NCI-H345 treated with DMSO at 0.1 percent for 48 hours (cell line): ENCODE data around the gene SAFB2.

Experiments used
- DNase-seq: peaks from one replicate; lab custom pipeline; 2025; ENCODE audit not compliant: unreplicated experiment; lab: John Stamatoyannopoulos, UW

Gene SAFB2

DNA sequence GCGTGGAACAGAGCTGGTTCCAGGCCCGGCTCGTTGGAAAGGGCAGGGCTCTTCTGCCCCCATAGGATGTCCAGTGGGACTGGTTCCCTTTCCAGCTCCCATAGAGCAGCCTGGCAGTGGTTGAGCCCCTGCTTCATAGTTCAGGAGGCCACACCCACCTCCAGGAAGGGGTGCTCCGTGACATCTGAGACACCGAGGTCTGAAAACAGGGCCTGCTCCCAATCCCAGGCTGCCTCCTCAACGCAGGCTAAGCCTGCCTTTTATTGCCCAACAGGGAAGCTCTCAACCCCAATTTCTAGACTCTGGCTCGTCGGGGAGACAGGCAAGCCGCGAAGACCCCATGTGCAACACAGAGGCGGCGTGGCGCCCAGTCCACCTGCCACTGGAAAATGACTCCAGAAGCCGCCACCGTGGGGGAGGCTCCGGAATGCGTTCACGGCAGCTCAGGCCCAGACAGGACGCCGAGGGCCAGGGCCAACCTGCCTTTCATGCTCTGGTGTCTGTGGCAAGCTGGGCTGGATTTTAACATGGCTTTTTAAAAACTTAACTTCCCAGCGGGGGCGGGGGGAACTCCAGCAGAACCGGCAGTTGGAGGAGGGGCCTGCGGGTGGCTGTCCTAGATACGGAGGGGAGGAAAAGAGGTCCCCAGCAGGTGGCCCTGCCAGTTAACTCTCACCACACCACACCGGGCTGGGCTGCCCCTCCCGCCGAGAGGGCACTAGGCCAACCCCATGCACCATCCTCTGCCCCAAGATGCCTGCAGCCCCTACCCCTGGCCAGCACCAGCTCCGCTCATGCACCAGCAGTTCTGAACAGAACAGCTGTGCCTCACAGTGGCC is 36.9 kb downstream of the SAFB2 start:
- DNase-seq = no peak

- peak; percentile 90 for DNase-seq
These were observed 42.4 kb downstream of the SAFB2 start for GRCh38 chr19:5580161-5580571.

GRCh38 chr19:5579697-5580096 is 42.9 kb downstream of the SAFB2 start:
- no peak for DNase-seq

GRCh38 chr19:5579286-5579685 is 43.3 kb downstream of the SAFB2 start:
- DNase-seq = no peak

- DNase-seq = peak; percentile 45
These were observed 44.3 kb downstream of the SAFB2 start for GRCh38 chr19:5578097-5578846.

- DNase-seq = no peak
These were observed 47.0 kb downstream of the SAFB2 start for GRCh38 chr19:5575590-5575989.

- no peak for DNase-seq
These were observed 49.9 kb downstream of the SAFB2 start for GRCh38 chr19:5572556-5573286.

DNA sequence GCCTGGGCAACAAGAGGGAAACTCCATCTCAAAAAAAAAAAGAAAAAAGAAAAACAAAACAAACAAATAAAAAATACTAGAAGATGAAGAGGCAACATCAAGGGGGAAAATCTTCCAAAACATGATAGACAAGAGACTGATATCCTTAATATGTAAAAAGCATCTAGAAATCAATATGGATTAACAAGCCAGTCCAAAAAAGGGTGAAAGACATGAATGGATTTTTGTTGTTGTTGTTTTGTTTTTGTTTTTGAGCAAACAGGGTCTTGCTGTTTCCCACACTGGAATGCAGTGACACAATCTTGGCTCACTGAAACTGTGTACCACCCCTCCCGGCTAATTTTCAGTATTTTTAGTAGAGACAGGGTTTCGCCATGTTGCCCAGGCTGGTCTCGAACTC is 50.8 kb downstream of the SAFB2 start:
- no peak for DNase-seq

DNA sequence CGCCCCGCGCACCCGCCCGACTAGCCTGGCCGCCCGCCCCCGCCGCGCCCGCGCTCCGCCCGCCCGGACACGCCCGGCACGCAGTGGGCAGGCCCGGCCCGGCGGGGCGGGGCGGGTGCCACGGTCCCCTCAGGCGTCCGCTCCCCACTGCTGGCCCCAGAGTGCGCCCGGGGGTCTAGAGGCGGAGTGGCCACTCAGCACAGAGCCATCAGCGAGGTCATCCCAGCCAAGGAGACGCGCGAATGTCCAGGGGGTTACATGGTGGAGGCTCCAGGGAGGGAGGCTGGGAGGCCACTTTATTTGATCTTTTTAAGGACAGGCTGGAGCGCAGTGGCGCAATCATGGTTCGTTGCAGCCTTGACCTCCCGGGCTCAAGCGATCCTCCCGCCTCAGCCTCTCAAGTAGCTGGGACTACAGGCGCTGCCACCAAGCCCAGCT is 54.6 kb downstream of the SAFB2 start:
- DNase-seq = no peak

DNA sequence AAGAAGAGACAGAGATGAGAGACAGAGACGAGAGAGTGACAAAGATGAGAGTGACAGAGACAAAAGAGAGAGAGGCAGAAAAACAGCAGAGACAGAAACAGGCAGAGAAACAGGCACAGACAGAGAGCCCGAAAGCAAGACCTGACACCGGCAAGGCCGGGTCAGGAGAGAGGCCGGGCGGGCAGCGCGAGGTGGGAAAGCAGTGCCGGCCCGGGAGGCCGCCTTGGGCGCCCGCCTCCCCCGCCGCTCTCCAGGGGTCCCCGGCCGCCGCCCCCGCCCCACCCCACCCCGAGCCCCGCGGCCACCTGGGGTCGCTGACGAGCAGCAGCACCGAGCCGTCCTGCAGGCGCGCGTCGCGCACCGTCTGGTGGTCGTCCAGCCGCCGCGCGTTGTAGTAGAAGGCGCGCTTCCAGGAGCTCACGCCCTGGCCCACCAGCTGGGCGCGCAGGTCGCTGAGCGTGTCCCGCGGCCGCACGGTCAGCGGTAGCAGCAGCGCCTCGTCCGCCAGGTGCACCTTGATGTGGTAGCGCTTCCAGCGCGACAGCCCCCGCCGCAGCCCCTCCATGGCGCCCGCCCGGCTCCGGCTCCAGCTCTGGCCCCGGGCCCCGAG is 55.1 kb downstream of the SAFB2 start, which contains the start of gene TINCR:
TSS of gene TINCR (minus strand) at position 594 of the 610 bp plus-strand sequence.
- DNase-seq = no peak

DNA sequence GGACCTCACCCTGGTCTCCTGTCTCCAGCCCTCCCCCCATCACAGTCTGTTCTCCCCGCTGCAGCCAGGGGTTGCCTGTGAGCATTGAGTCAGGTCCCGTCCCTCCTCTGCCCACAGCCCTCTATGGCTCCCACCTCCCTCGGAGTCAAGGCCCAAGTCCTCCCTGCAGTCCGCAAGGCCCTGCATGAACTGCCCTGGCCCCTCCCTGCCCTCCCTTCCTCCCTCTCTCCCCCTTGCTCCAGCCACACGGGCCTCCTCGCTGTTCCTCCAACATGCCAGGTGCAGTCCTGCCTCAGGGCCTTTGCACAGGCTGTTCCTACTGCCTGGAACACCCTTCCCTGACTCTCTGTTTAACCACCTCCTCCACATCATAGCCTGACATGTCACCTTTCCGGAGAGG is 57.6 kb downstream of the SAFB2 start:
- no peak for DNase-seq

- DNase-seq = no peak
These were observed 58.5 kb downstream of the SAFB2 start for GRCh38 chr19:5563935-5564612.

GRCh38 chr19:5563008-5563431 is 59.6 kb downstream of the SAFB2 start:
- DNase-seq = no peak

GRCh38 chr19:5562280-5562679 is 60.3 kb downstream of the SAFB2 start:
- no peak for DNase-seq

GRCh38 chr19:5561559-5561958 is 61.0 kb downstream of the SAFB2 start:
- no peak for DNase-seq

- DNase-seq = no peak
These were observed 62.4 kb downstream of the SAFB2 start for GRCh38 chr19:5560156-5560555.

DNA sequence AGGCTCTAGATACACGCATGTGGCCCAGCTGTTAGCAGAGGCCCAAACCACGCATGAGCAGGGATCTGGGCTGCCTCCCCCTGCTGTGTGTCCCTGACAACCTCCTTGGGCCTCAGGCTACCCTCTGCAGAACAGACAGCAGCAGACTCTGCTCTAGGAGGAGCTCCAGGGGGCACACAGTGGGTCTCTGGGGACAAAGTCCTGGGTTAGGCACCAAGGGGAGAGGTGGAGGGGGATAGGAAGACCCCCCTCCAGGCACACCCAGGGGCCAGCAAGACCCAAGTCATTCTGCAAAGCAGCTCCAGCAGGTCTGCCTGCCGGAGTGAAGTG is 62.8 kb downstream of the SAFB2 start:
- DNase-seq = no peak

- no peak for DNase-seq
These were observed 64.4 kb downstream of the SAFB2 start for GRCh38 chr19:5558101-5558621.

- no peak for DNase-seq
These were observed 64.9 kb downstream of the SAFB2 start for GRCh38 chr19:5557691-5558090.

DNA sequence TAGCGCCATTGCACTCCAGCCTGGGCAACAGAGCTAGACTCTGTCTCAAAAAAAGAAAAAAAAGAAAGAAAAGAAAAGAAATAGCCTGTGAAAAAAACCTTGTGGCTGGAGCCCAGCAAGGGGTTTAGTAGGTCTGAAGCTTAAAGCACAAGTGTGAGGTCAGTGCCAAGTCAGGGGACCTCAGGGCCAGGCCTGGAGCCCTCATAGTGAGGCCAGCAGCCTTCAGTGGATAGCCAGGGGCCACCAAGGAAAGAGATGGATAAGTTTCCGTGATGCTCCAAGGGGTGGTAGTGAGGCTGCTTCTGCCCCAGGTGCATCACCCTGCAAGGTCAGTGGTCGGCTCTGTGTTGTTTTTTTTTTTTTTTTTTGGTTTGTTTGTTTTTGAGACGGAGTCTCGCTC is 67.7 kb downstream of the SAFB2 start:
- DNase-seq = no peak
